ENCODE measurements around the gene PRSS57.
"Not testable (repeated sequence)": the region's sequence is repeated elsewhere in the genome, so short reads cannot be mapped to it uniquely, and the experiment has no call there.

Gene PRSS57

GRCh38 chr19:703329-703650, 8.0 kb upstream of the PRSS57 start:
- no peak for TF ChIP-seq CTCF (IDR thresholded peaks at IDR 0.05; ENCODE audit: low read depth, low read length)
- H3K4me3 ChIP-seq (ENCODE audit: low read depth, low read length) = no peak overlapping the region

- H3K4me3 ChIP-seq (ENCODE audit: low read depth, low read length) = not testable (repeated sequence)
Measured at GRCh38 chr19:702847-703246, 7.6 kb upstream of the PRSS57 start.

- not testable (repeated sequence) for H3K4me3 ChIP-seq (ENCODE audit: low read depth, low read length)
Measured at GRCh38 chr19:699885-700284, 4.6 kb upstream of the PRSS57 start.

GRCh38 chr19:698529-698928, 3.3 kb upstream of the PRSS57 start:
- H3K4me3 ChIP-seq (ENCODE audit: low read depth, low read length) = not testable (repeated sequence)

GRCh38 chr19:694481-695351, 536 bp downstream of the PRSS57 start:
- H3K4me3 ChIP-seq (ENCODE audit: low read depth, low read length) = no peak overlapping the region
- TF ChIP-seq CTCF (IDR thresholded peaks at IDR 0.05; ENCODE audit: low read depth, low read length) = no peak

- no peak overlapping the region for H3K4me3 ChIP-seq (ENCODE audit: low read depth, low read length)
- no peak for TF ChIP-seq CTCF (IDR thresholded peaks at IDR 0.05; ENCODE audit: low read depth, low read length)
Measured at GRCh38 chr19:690203-690602, 5.0 kb downstream of the PRSS57 start.

- TF ChIP-seq CTCF (IDR thresholded peaks at IDR 0.05; ENCODE audit: low read depth, low read length) = no peak
- H3K4me3 ChIP-seq (ENCODE audit: low read depth, low read length) = no peak overlapping the region
Measured at GRCh38 chr19:688992-689391, 6.3 kb downstream of the PRSS57 start.

GRCh38 chr19:688214-688613, 7.0 kb downstream of the PRSS57 start:
- no peak overlapping the region for H3K4me3 ChIP-seq (ENCODE audit: low read depth, low read length)
- TF ChIP-seq CTCF (IDR thresholded peaks at IDR 0.05; ENCODE audit: low read depth, low read length) = no peak

GRCh38 chr19:687569-688166, 7.6 kb downstream of the PRSS57 start:
- TF ChIP-seq CTCF (IDR thresholded peaks at IDR 0.05; ENCODE audit: low read depth, low read length) = no peak

More at GRCh38 chr19:687569-688166, 7.6 kb downstream of the PRSS57 start:
- H3K4me3 ChIP-seq (ENCODE audit: low read depth, low read length) = no peak overlapping the region
